ENCODE measurements around the gene KATNAL2. TPM values are rescaled to one million over a fixed set of nuclear protein-coding genes. Genes with fewer than 3 reads are reported as not detected.

Gene KATNAL2
- polyA plus RNA-seq, 1 of the 3 experiments (the other 2 are of a cell fraction): 6.5 TPM

GRCh38 chr18:47141289-47141688 is 223.9 kb downstream of the KATNAL2 start:
- Histone ChIP-seq H3K36me3 (replicated peaks in 1 of 2; ENCODE audit: control insufficient read depth in 1 of 2, insufficient read depth in 2 of 2, low read length in 1 of 2) (peaks cover 8 to 22% of the 10 kb centered on the region in 2 experiments), H3K4me3 (ENCODE audit: low read depth in 2 of 2, low read length in 1 of 2) (no peak overlapping the region), H3K79me2 (ENCODE audit: insufficient read depth) (peaks cover 83% of the 10 kb centered on the region), H3K9me3 (no peaks in the 10 kb centered on the region), H3K27me3 (ENCODE audit: insufficient read depth) (no peaks in the 10 kb centered on the region), H3K4me2 (no peak overlapping the region), H3K9ac (no peak overlapping the region), H3K4me1 (ENCODE audit: control insufficient read depth in 1 of 2, insufficient read depth in 2 of 2, low read depth in 1 of 2, low read length in 1 of 2) (no peaks in the 10 kb centered on the region), H3F3A (replicated peaks; ENCODE audit: insufficient read depth) (peaks cover 5% of the 10 kb centered on the region), H4K20me1 (ENCODE audit: insufficient read depth) (peaks cover 5% of the 10 kb centered on the region), H2AFZ (ENCODE audit: low read depth) (no peak overlapping the region), H3K9me2 (no peaks in the 10 kb centered on the region), H3K27ac (ENCODE audit: low read depth in 2 of 2, low read length in 1 of 2) (no peak overlapping the region)
- ChIA-PET CTCF (interaction anchor here (1.7 kb wide), 1 partner anchor 42 kb away, joined by 7 read pairs; no protein-coding TSS in a partner anchor), POLR2A (no interaction called here)
- no peak for DNase-seq
- no peak for TF ChIP-seq GATA2 (CRISPR knock-in tag; IDR thresholded peaks at IDR 0.05)
- no peak for TF ChIP-seq MXI1 (IDR thresholded peaks at IDR 0.05; ENCODE audit: low read depth, low read length)
- TF ChIP-seq CTCF (IDR thresholded peaks at IDR 0.05): no peak
- no peak for TF ChIP-seq PBX3 (IDR thresholded peaks at IDR 0.05)
- TF ChIP-seq SMC3 (IDR thresholded peaks at IDR 0.05; ENCODE audit: low read depth, low read length): no peak
- TF ChIP-seq USF1 (IDR thresholded peaks at IDR 0.05; ENCODE audit: borderline replicate concordance, low read depth): no peak
- no peak for TF ChIP-seq MEF2A (IDR thresholded peaks at IDR 0.05; ENCODE audit: borderline replicate concordance, low read depth)
- TF ChIP-seq RAD21 (IDR thresholded peaks at IDR 0.05; ENCODE audit: low read length): no peak
- TF ChIP-seq SIN3A (IDR thresholded peaks at IDR 0.05; ENCODE audit: borderline replicate concordance, low read depth, low read length): no peak
- no peak for TF ChIP-seq EP300 (IDR thresholded peaks at IDR 0.05; ENCODE audit: borderline replicate concordance in 1 of 2, low read depth in 1 of 2, low read length in 1 of 2)
- TF ChIP-seq IRF3 (IDR thresholded peaks at IDR 0.05; ENCODE audit: low read depth, low read length): no peak
- no peak for TF ChIP-seq ELF1 (IDR thresholded peaks at IDR 0.05)

- Histone ChIP-seq H3K79me2 (ENCODE audit: insufficient read depth) (peaks cover 93% of the 10 kb centered on the region), H3K9me3 (no peaks in the 10 kb centered on the region), H3F3A (replicated peaks; ENCODE audit: insufficient read depth) (peaks cover 5% of the 10 kb centered on the region), H2AFZ (ENCODE audit: low read depth) (no peak overlapping the region), H4K20me1 (ENCODE audit: insufficient read depth) (peaks cover 5% of the 10 kb centered on the region), H3K4me1 (ENCODE audit: control insufficient read depth in 1 of 2, insufficient read depth in 2 of 2, low read depth in 1 of 2, low read length in 1 of 2) (no peaks in the 10 kb centered on the region), H3K4me3 (ENCODE audit: low read depth in 2 of 2, low read length in 1 of 2) (no peak overlapping the region), H3K27ac (ENCODE audit: low read depth in 2 of 2, low read length in 1 of 2) (no peak overlapping the region), H3K36me3 (replicated peaks in 1 of 2; ENCODE audit: control insufficient read depth in 1 of 2, insufficient read depth in 2 of 2, low read length in 1 of 2) (peaks cover 8 to 24% of the 10 kb centered on the region in 2 experiments), H3K9ac (no peak overlapping the region), H3K4me2 (no peak overlapping the region), H3K27me3 (ENCODE audit: insufficient read depth) (no peaks in the 10 kb centered on the region), H3K9me2 (no peaks in the 10 kb centered on the region)
- CTCF ChIA-PET: interaction anchor here (1.1 kb wide), 1 partner anchor 37 kb away, joined by 3 read pairs; no protein-coding TSS in a partner anchor
- POLR2A ChIA-PET: no interaction called here
- no peak for TF ChIP-seq CTCF (IDR thresholded peaks at IDR 0.05)
- no peak for TF ChIP-seq RCOR1 (IDR thresholded peaks at IDR 0.05; ENCODE audit: low read length)
- no peak for TF ChIP-seq GABPA (IDR thresholded peaks at IDR 0.05; ENCODE audit: low read depth)
- no peak for TF ChIP-seq CHD2 (IDR thresholded peaks at IDR 0.05; ENCODE audit: low read length, partially characterized antibody)
- TF ChIP-seq EZH2phosphoT487 (IDR thresholded peaks at IDR 0.05; ENCODE audit: borderline replicate concordance, low read depth): no peak
- TF ChIP-seq PBX3 (IDR thresholded peaks at IDR 0.05): no peak
- no peak for DNase-seq
- WGBS (ENCODE audit: low lambda C conversion rate): 96% methylated on average over 5 of the region's 5 CpGs
Observed at GRCh38 chr18:47143153-47143552, 225.8 kb downstream of the KATNAL2 start.
